Astrocyte (in vitro differentiated cells and primary cell): ENCODE data around the gene LRRC28. TPM values are rescaled to one million over a fixed set of nuclear protein-coding genes. Genes with fewer than 3 reads are reported as not detected.

Experiments
- DNase-seq: peaks from one replicate; pipeline ENCODE4 v3.0.0-alpha.2; 2010; ENCODE audit warnings: low read depth
- FAIRE-seq: peaks from 2 replicates; lab custom pipeline; 2011; peaks lifted over from hg19 to GRCh38; lab: Jason Lieb, UNC
- H2AFZ ChIP-seq: 2 replicates; pipeline ENCODE4 v1.6.0; 2012; ENCODE audit warnings: low read depth, low read length, inconsistent platforms
- H3K27ac ChIP-seq: 2 replicates; pipeline ENCODE4 v1.5.1; 2011; ENCODE audit warnings: low read depth, low read length, inconsistent platforms
- H3K27me3 ChIP-seq: 2 replicates; pipeline ENCODE4 v1.6.0; 2011; ENCODE audit warnings: low read length, inconsistent platforms; ENCODE audit not compliant: insufficient read depth
- H3K36me3 ChIP-seq: 2 replicates; pipeline ENCODE4 v1.5.1; 2011; ENCODE audit warnings: low read length, inconsistent platforms; ENCODE audit not compliant: insufficient read depth
- H3K4me1 ChIP-seq: 2 replicates; pipeline ENCODE4 v1.5.1; 2011; ENCODE audit warnings: low read length, inconsistent platforms; ENCODE audit not compliant: insufficient read depth
- H3K4me2 ChIP-seq: 2 replicates; pipeline ENCODE4 v1.6.0; 2012; ENCODE audit warnings: low read length, inconsistent platforms
- H3K4me3 ChIP-seq: 2 replicates; pipeline ENCODE4 v1.5.1; 2011; ENCODE audit warnings: low read depth, mild to moderate bottlenecking, low read length, inconsistent platforms; ENCODE audit not compliant: insufficient read depth
- H3K79me2 ChIP-seq: 2 replicates; pipeline ENCODE4 v1.6.0; 2012; ENCODE audit warnings: mild to moderate bottlenecking, low read length, inconsistent platforms; ENCODE audit not compliant: insufficient read depth
- H3K9ac ChIP-seq: 2 replicates; pipeline ENCODE4 v1.6.0; 2012; ENCODE audit warnings: mild to moderate bottlenecking, low read length, inconsistent platforms
- H3K9me3 ChIP-seq: 2 replicates; pipeline ENCODE4 v1.5.1; 2012; ENCODE audit warnings: low read depth, mild to moderate bottlenecking, low read length, inconsistent platforms; ENCODE audit not compliant: insufficient read depth
- H4K20me1 ChIP-seq: 2 replicates; pipeline ENCODE4 v1.6.0; 2012; ENCODE audit warnings: low read length, inconsistent platforms; ENCODE audit not compliant: insufficient read depth
- H3K27ac Mint-ChIP-seq: one replicate; pipeline ENCODE4 v1.8.0; 2021; ENCODE audit warnings: mild to moderate bottlenecking, mixed read lengths; ENCODE audit not compliant: unreplicated experiment
- H3K27me3 Mint-ChIP-seq: one replicate; pipeline ENCODE4 v1.8.0; 2021; ENCODE audit warnings: low read depth, mixed read lengths; ENCODE audit not compliant: unreplicated experiment
- H3K36me3 Mint-ChIP-seq: one replicate; pipeline ENCODE4 v1.8.0; 2021; ENCODE audit warnings: low read depth, mixed read lengths; ENCODE audit not compliant: unreplicated experiment
- H3K4me1 Mint-ChIP-seq: one replicate; pipeline ENCODE4 v1.8.0; 2021; ENCODE audit warnings: low read depth, mixed read lengths; ENCODE audit not compliant: unreplicated experiment
- H3K4me3 Mint-ChIP-seq: one replicate; pipeline ENCODE4 v1.8.0; 2021; ENCODE audit warnings: mild to moderate bottlenecking, moderate library complexity, mixed read lengths; ENCODE audit not compliant: unreplicated experiment
- H3K9me3 Mint-ChIP-seq: one replicate; pipeline ENCODE4 v1.8.0; 2021; ENCODE audit warnings: mild to moderate bottlenecking, mixed read lengths; ENCODE audit not compliant: unreplicated experiment
- EZH2 ChIP-seq: IDR thresholded peaks from 2 replicates; pipeline ENCODE4 v1.6.1; 2012; ENCODE audit warnings: mild to moderate bottlenecking, low read length, inconsistent platforms; ENCODE audit not compliant: insufficient read depth
- total RNA-seq: library from RNA; stranded (reverse); gene quantifications from 2 replicates; pipeline ENCODE4 v1.2.1, GENCODE V29; 2021
- TF ChIP-seq, protein P1 (sequence below): IDR thresholded peaks from 2 replicates; pipeline ENCODE4 v1.5.1; 2011; ENCODE audit warnings: low read depth, mild to moderate bottlenecking, inconsistent platforms, low read length, moderate library complexity; ENCODE audit not compliant: insufficient read depth

Gene LRRC28
- total RNA-seq, 1 donor from 2014 or later = 28.1 TPM

DNA sequence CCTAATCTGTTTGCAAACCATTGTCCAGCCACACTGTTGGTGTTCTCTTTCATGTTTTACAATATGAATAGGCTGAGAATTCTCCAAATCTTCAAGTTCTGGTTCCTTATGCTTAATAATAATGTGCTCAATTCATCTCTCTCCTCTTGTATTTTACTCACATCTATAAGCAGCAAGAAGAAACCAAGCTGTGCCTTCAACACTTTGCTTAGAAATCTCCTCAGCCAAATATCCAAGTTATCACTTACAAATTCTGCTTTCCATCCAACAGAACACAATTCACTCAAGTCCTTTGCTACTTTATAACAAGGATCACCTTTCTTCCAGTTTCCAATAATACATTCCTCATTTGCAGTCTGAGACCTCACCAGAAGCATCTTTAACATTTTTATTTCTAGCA lies 117.5 kb downstream of the LRRC28 start:
- H2AFZ ChIP-seq = no peak overlapping the region
- no peak for TF ChIP-seq EZH2
- TF ChIP-seq, protein P1, sequence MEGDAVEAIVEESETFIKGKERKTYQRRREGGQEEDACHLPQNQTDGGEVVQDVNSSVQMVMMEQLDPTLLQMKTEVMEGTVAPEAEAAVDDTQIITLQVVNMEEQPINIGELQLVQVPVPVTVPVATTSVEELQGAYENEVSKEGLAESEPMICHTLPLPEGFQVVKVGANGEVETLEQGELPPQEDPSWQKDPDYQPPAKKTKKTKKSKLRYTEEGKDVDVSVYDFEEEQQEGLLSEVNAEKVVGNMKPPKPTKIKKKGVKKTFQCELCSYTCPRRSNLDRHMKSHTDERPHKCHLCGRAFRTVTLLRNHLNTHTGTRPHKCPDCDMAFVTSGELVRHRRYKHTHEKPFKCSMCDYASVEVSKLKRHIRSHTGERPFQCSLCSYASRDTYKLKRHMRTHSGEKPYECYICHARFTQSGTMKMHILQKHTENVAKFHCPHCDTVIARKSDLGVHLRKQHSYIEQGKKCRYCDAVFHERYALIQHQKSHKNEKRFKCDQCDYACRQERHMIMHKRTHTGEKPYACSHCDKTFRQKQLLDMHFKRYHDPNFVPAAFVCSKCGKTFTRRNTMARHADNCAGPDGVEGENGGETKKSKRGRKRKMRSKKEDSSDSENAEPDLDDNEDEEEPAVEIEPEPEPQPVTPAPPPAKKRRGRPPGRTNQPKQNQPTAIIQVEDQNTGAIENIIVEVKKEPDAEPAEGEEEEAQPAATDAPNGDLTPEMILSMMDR = no peak
- H3K36me3 Mint-ChIP-seq = peaks cover 23% of the 10 kb centered on the region
- no peak overlapping the region for H3K9ac ChIP-seq
- H3K4me2 ChIP-seq = no peak overlapping the region
- H3K36me3 ChIP-seq = no peaks in the 10 kb centered on the region
- no peaks in the 10 kb centered on the region for H3K4me1 ChIP-seq
- H3K27me3 ChIP-seq = no peaks in the 10 kb centered on the region
- H3K4me1 Mint-ChIP-seq = peaks cover 9% of the 10 kb centered on the region
- no peak overlapping the region for H3K4me3 ChIP-seq
- no peak overlapping the region for H3K27ac Mint-ChIP-seq
- no peaks in the 10 kb centered on the region for H3K9me3 ChIP-seq
- no peak overlapping the region for H3K27ac ChIP-seq
- no peak overlapping the region for H3K4me3 Mint-ChIP-seq
- H3K9me3 Mint-ChIP-seq = peaks cover 7% of the 10 kb centered on the region
- no peaks in the 10 kb centered on the region for H4K20me1 ChIP-seq
- FAIRE-seq (no peak), DNase-seq (no peak)
- no peaks in the 10 kb centered on the region for H3K79me2 ChIP-seq
- no peaks in the 10 kb centered on the region for H3K27me3 Mint-ChIP-seq

DNA sequence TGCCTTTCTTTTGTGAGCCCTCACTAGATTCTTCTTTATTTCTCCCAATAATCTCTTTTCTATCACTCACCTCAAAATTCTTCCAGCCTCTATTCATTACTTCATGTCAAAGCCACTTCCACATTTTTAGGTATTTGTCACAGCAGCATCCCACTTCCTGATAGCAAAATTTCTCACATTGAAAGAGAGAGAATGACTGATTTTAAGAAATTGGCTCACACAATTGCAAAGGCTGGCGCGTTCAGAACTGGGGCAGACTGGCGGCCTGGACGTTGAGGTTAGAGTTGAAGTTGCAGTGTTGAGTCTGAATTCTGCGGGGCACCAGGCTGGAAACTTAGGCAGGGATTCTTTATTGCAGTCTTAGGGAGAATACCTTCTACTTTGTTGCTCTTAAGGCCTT lies 117.9 kb downstream of the LRRC28 start:
- Histone ChIP-seq H3K27ac (no peak overlapping the region), H3K9me3 (no peaks in the 10 kb centered on the region), H3K4me1 (no peaks in the 10 kb centered on the region), H3K27me3 (no peaks in the 10 kb centered on the region), H3K4me3 (no peak overlapping the region), H2AFZ (no peak overlapping the region), H3K79me2 (no peaks in the 10 kb centered on the region), H3K36me3 (no peaks in the 10 kb centered on the region), H4K20me1 (no peaks in the 10 kb centered on the region), H3K4me2 (no peak overlapping the region), H3K9ac (no peak overlapping the region)
- peaks cover 23% of the 10 kb centered on the region for H3K36me3 Mint-ChIP-seq
- FAIRE-seq = no peak
- no peak overlapping the region for H3K27ac Mint-ChIP-seq
- H3K27me3 Mint-ChIP-seq = no peaks in the 10 kb centered on the region
- H3K9me3 Mint-ChIP-seq = peaks cover 7% of the 10 kb centered on the region
- peaks cover 9% of the 10 kb centered on the region for H3K4me1 Mint-ChIP-seq
- H3K4me3 Mint-ChIP-seq = no peak overlapping the region
- no peak for TF ChIP-seq EZH2
- TF ChIP-seq, protein P1 = no peak
- DNase-seq = no peak

DNA sequence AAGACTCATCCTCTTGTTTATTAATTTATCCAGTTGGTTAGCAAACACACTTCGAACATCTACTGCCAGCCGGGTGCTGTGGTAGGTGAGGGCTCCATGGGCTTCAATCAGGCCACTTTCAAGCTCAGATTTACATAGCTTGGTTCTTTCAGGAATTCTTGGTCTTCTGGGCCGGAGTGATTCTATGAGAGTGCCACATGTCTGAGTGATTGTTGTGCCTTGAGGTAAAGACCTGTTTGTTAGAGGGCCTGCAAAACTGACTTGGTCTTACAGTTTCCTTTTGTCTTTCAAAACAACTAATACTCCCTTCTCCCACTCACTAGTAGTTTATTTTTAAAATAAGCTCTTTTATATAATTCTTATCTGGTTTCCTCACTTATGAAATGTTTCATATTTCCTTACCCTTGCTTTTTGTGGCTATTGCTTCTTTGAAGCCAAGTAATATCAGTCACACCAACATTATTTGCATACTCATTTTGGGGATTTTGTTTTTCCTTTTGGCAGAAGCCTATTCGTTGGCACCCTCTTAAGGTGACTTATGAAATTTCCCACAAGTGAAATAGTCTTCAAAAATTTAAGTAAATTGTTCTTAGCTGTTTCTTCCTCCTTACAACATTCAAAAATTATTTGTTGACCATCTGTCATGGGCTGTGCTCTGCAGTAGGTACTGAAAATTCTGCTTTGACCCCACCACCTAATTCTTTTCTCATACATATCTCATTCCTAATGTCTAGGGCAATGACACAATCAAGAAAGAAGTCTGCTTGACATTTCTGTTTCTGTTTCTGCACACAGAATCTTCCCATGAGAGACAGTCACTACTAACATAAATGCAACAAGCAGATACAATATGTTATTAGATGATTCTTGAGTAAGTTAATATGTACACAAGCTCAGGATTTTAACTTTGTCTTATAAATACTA lies 120.2 kb downstream of the LRRC28 start:
- Histone ChIP-seq H3K27me3 (no peaks in the 10 kb centered on the region), H3K36me3 (no peaks in the 10 kb centered on the region), H2AFZ (no peak overlapping the region), H3K4me2 (no peak overlapping the region), H3K4me3 (no peak overlapping the region), H3K9ac (no peak overlapping the region), H4K20me1 (no peaks in the 10 kb centered on the region), H3K79me2 (no peaks in the 10 kb centered on the region), H3K27ac (no peak overlapping the region), H3K9me3 (no peaks in the 10 kb centered on the region), H3K4me1 (no peaks in the 10 kb centered on the region)
- TF ChIP-seq, protein P1 = no peak
- no peak for TF ChIP-seq EZH2
- FAIRE-seq (no peak), DNase-seq (peak; percentile 32)
- peaks cover 12% of the 10 kb centered on the region for H3K9me3 Mint-ChIP-seq
- peaks cover 30% of the 10 kb centered on the region for H3K36me3 Mint-ChIP-seq
- H3K27ac Mint-ChIP-seq = no peak overlapping the region
- H3K4me3 Mint-ChIP-seq = no peak overlapping the region
- no peaks in the 10 kb centered on the region for H3K27me3 Mint-ChIP-seq
- H3K4me1 Mint-ChIP-seq = peaks cover 9% of the 10 kb centered on the region
